HEK293 (cell line): ENCODE results near the gene LAMA2.

Source experiments
- CTCF ChIA-PET: fragments of 350-600 bp; formaldehyde crosslinking; extraction: SDS; loops from one replicate; lab custom pipeline; 2021; ENCODE audit warnings: antibody characterized with exemption; lab: Yijun Ruan, JAX
- POLR2A ChIA-PET: fragments of 300-600 bp; formaldehyde crosslinking; extraction: SDS; loops from one replicate; lab custom pipeline; 2020; ENCODE audit warnings: antibody characterized with exemption, inconsistent platforms; lab: Yijun Ruan, JAX
- H3K27ac ChIP-seq: fragments of 200-500 bp; sonication (Bioruptor generic); 2 replicates; pipeline ENCODE4 v1.5.1; 2014; ENCODE audit warnings: low read depth, low read length, control low read depth, inconsistent platforms; ENCODE audit errors: extremely low read depth
- H3K36me3 ChIP-seq, 2 experiments: fragments of 200-500 bp in 1 of 2; sonication (Bioruptor generic) in 1 of 2; 1 replicate in 1 of 2; 2 replicates in 1 of 2; pipeline ENCODE4 v1.5.1; 2014 to 2017; ENCODE audit warnings: inconsistent platforms in 2 of 2, low read length in 2 of 2; ENCODE audit not compliant: control insufficient read depth in 2 of 2, insufficient read depth in 1 of 2
- H3K4me1 ChIP-seq: fragments of 200-500 bp; sonication (Bioruptor generic); 2 replicates; pipeline ENCODE4 v1.5.1; 2014; ENCODE audit warnings: mild to moderate bottlenecking, low read length, inconsistent platforms; ENCODE audit not compliant: control insufficient read depth, insufficient read depth
- H3K4me3 ChIP-seq: 2 replicates; pipeline ENCODE4 v1.5.1; 2011; ENCODE audit warnings: low read depth, mild to moderate bottlenecking, control low read depth, low read length, moderate library complexity
- H3K9me3 ChIP-seq: fragments of 200-500 bp; sonication (Bioruptor generic); 2 replicates; pipeline ENCODE4 v1.5.1; 2014; ENCODE audit warnings: low read depth, low read length, inconsistent platforms; ENCODE audit not compliant: control insufficient read depth, insufficient read depth
- GLIS1 ChIP-seq: fragments of 450-650 bp; formaldehyde crosslinking; IDR thresholded peaks from 2 replicates; pipeline ENCODE4 v1.5.1; 2016; ENCODE audit warnings: missing biosample characterization, missing genetic modification characterization
- GLIS2 ChIP-seq: fragments of 450-650 bp; formaldehyde crosslinking; IDR thresholded peaks from 2 replicates; pipeline ENCODE4 v1.5.1; 2016; ENCODE audit warnings: missing biosample characterization, missing genetic modification characterization
- REST ChIP-seq: fragments of 450-650 bp; formaldehyde crosslinking; IDR thresholded peaks from 2 replicates; pipeline ENCODE4 v1.5.1; 2016; ENCODE audit warnings: missing biosample characterization, missing genetic modification characterization
- TSHZ1 ChIP-seq: fragments of 450-650 bp; formaldehyde crosslinking; IDR thresholded peaks from 2 replicates; pipeline ENCODE4 v1.5.1; 2016; ENCODE audit warnings: missing biosample characterization, missing genetic modification characterization, borderline replicate concordance
- ZFP3 ChIP-seq: fragments of 450-650 bp; formaldehyde crosslinking; IDR thresholded peaks from 2 replicates; pipeline ENCODE4 v1.5.1; 2016; ENCODE audit warnings: low read depth, missing biosample characterization, missing genetic modification characterization
- ZNF174 ChIP-seq: fragments of 450-650 bp; formaldehyde crosslinking; IDR thresholded peaks from 2 replicates; pipeline ENCODE4 v1.5.0; 2017; ENCODE audit warnings: missing biosample characterization, mild to moderate bottlenecking, missing genetic modification characterization
- ZNF175 ChIP-seq: fragments of 450-650 bp; formaldehyde crosslinking; IDR thresholded peaks from 2 replicates; pipeline ENCODE4 v1.5.1; 2016; ENCODE audit warnings: missing biosample characterization, missing genetic modification characterization
- ZNF184 ChIP-seq: fragments of 450-650 bp; IDR thresholded peaks from 2 replicates; pipeline ENCODE4 v1.5.1; 2018; ENCODE audit warnings: missing biosample characterization, mild to moderate bottlenecking, missing genetic modification characterization
- ZNF274 ChIP-seq, 2 experiments: fragments of 200-500 bp in 1 of 2; fragments of 450-650 bp in 1 of 2; sonication (Bioruptor generic) in 1 of 2; formaldehyde crosslinking in 1 of 2; IDR thresholded peaks; 2 replicates each; pipeline versions ENCODE4 v1.5.1 to v1.6.1; 2014 to 2016; ENCODE audit warnings: borderline replicate concordance in 1 of 2, inconsistent platforms in 1 of 2, low read length in 1 of 2, missing biosample characterization in 1 of 2, missing genetic modification characterization in 1 of 2
- ZNF354C ChIP-seq: fragments of 450-650 bp; formaldehyde crosslinking; IDR thresholded peaks from 2 replicates; pipeline ENCODE4 v1.5.1; 2016; ENCODE audit warnings: missing biosample characterization, missing genetic modification characterization, low read depth, borderline replicate concordance
- ZNF366 ChIP-seq: fragments of 450-650 bp; formaldehyde crosslinking; conservative IDR thresholded peaks from 2 replicates; pipeline ENCODE4 v1.5.1; 2016; ENCODE audit warnings: missing biosample characterization, missing genetic modification characterization
- ZNF530 ChIP-seq: fragments of 450-650 bp; formaldehyde crosslinking; IDR thresholded peaks from 2 replicates; pipeline ENCODE4 v1.5.1; 2016; ENCODE audit warnings: low read depth, missing biosample characterization, missing genetic modification characterization
- ZNF785 ChIP-seq: fragments of 450-650 bp; formaldehyde crosslinking; IDR thresholded peaks from 2 replicates; pipeline ENCODE4 v1.5.1; 2016; ENCODE audit warnings: missing biosample characterization, missing genetic modification characterization
- ZNF792 ChIP-seq: fragments of 450-650 bp; formaldehyde crosslinking; IDR thresholded peaks from 2 replicates; pipeline ENCODE4 v1.5.1; 2016; ENCODE audit warnings: missing biosample characterization, missing genetic modification characterization
- TF ChIP-seq, protein P1 (sequence below): fragments of 450-650 bp; IDR thresholded peaks from 2 replicates; pipeline ENCODE4 v1.5.1; 2018; ENCODE audit warnings: missing biosample characterization, missing genetic modification characterization
- TF ChIP-seq, protein P2 (sequence below): fragments of 450-650 bp; formaldehyde crosslinking; IDR thresholded peaks from 2 replicates; pipeline ENCODE4 v1.5.1; 2016; ENCODE audit warnings: missing biosample characterization, missing genetic modification characterization, borderline replicate concordance
- TF ChIP-seq, protein P3 (sequence below): fragments of 450-650 bp; formaldehyde crosslinking; IDR thresholded peaks from 2 replicates; pipeline ENCODE4 v1.5.1; 2016; ENCODE audit warnings: missing biosample characterization, missing genetic modification characterization
- TF ChIP-seq, protein P4 (sequence below): fragments of 450-650 bp; formaldehyde crosslinking; IDR thresholded peaks from 2 replicates; pipeline ENCODE4 v1.5.1; 2016; ENCODE audit warnings: missing biosample characterization, missing genetic modification characterization

LAMA2 gene

DNA sequence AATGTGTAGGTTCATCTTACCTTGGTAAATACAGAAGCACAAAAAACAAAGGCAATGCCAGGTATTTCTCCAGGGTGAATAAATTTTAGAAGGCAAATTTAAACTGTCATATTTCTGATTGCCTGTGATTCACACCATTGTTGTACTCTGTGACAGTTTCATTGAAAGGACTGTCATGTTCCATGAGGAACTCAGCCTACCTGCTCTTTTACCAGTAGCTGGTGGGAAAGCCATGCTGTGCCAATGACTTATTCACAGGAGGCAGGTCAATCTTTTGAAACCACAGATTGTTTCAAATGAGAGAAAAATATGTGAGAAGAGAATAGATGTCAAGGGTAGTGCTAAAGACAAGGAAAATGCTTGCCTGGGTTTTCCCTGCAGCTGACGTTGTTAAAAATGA is 206.4 kb downstream of the LAMA2 start (continued):
- TF ChIP-seq, protein P1, sequence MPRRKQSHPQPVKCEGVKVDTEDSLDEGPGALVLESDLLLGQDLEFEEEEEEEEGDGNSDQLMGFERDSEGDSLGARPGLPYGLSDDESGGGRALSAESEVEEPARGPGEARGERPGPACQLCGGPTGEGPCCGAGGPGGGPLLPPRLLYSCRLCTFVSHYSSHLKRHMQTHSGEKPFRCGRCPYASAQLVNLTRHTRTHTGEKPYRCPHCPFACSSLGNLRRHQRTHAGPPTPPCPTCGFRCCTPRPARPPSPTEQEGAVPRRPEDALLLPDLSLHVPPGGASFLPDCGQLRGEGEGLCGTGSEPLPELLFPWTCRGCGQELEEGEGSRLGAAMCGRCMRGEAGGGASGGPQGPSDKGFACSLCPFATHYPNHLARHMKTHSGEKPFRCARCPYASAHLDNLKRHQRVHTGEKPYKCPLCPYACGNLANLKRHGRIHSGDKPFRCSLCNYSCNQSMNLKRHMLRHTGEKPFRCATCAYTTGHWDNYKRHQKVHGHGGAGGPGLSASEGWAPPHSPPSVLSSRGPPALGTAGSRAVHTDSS: no peak
- TF ChIP-seq TSHZ1 (no peak), ZNF792 (no peak), ZNF530 (tag by site-specific recombination) (no peak), GLIS2 (tag by site-specific recombination) (no peak), ZNF175 (no peak), ZNF274 (IDR thresholded peaks at IDR 0.05; ENCODE audit: low read length) (no peak), ZNF274 (tag by site-specific recombination; IDR thresholded peaks at IDR 0.05; ENCODE audit: borderline replicate concordance) (no peak)
- TF ChIP-seq, protein P2, sequence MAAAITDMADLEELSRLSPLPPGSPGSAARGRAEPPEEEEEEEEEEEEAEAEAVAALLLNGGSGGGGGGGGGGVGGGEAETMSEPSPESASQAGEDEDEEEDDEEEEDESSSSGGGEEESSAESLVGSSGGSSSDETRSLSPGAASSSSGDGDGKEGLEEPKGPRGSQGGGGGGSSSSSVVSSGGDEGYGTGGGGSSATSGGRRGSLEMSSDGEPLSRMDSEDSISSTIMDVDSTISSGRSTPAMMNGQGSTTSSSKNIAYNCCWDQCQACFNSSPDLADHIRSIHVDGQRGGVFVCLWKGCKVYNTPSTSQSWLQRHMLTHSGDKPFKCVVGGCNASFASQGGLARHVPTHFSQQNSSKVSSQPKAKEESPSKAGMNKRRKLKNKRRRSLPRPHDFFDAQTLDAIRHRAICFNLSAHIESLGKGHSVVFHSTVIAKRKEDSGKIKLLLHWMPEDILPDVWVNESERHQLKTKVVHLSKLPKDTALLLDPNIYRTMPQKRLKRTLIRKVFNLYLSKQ (tag by site-specific recombination): no peak
- TF ChIP-seq, protein P3, sequence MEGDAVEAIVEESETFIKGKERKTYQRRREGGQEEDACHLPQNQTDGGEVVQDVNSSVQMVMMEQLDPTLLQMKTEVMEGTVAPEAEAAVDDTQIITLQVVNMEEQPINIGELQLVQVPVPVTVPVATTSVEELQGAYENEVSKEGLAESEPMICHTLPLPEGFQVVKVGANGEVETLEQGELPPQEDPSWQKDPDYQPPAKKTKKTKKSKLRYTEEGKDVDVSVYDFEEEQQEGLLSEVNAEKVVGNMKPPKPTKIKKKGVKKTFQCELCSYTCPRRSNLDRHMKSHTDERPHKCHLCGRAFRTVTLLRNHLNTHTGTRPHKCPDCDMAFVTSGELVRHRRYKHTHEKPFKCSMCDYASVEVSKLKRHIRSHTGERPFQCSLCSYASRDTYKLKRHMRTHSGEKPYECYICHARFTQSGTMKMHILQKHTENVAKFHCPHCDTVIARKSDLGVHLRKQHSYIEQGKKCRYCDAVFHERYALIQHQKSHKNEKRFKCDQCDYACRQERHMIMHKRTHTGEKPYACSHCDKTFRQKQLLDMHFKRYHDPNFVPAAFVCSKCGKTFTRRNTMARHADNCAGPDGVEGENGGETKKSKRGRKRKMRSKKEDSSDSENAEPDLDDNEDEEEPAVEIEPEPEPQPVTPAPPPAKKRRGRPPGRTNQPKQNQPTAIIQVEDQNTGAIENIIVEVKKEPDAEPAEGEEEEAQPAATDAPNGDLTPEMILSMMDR (tag by site-specific recombination): no peak
- TF ChIP-seq, all 188 proteins: peak for 0

DNA sequence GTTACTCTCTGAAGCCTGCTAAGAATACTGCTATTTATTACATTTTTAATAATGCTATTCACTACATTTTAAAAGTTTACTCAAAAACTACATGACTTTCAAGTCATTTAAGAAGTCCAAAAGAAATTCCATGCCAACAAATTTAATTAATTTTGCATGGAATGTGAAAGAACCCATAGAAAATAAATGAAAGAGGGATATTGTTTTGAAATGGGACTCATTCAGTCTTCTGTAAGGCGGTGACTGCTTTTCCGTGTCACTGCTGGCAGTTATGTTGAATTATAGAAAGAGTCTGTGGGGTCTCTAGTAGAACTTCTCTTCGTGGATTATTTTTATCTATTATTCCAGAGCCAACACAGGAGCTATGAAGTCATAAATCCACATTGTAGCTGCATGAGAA is 211.2 kb downstream of the LAMA2 start:
- CTCF ChIA-PET: no interaction called here
- no peak for TF ChIP-seq REST (tag by site-specific recombination)
- no peak for TF ChIP-seq ZNF354C (tag by site-specific recombination)
- no peak for TF ChIP-seq ZNF174 (tag by site-specific recombination)
- TF ChIP-seq ZNF366 (tag by site-specific recombination): no peak
- TF ChIP-seq GLIS1 (tag by site-specific recombination): no peak
- TF ChIP-seq ZNF184 (tag by site-specific recombination): no peak
- no peak for TF ChIP-seq ZFP3 (tag by site-specific recombination)
- no peak for TF ChIP-seq ZNF785 (tag by site-specific recombination)
- TF ChIP-seq, protein P4, sequence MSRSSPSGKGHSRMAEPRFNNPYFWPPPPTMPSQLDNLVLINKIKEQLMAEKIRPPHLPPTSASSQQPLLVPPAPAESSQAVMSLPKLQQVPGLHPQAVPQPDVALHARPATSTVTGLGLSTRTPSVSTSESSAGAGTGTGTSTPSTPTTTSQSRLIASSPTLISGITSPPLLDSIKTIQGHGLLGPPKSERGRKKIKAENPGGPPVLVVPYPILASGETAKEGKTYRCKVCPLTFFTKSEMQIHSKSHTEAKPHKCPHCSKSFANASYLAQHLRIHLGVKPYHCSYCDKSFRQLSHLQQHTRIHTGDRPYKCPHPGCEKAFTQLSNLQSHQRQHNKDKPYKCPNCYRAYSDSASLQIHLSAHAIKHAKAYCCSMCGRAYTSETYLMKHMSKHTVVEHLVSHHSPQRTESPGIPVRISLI (tag by site-specific recombination): no peak
- Histone ChIP-seq H3K36me3 (no peaks in the 10 kb centered on the region), H3K9me3 (no peaks in the 10 kb centered on the region), H3K27ac (no peak overlapping the region), H3K4me3 (no peak overlapping the region), H3K4me1 (no peaks in the 10 kb centered on the region)
- POLR2A ChIA-PET: no interaction called here
